H9 (cell line): ENCODE data around the gene SPDYE6. TPM values are rescaled to one million over a fixed set of nuclear protein-coding genes. Genes with fewer than 3 reads are reported as not detected.

ENCODE experiments used
- DNase-seq: peaks from one replicate; pipeline ENCODE4 v3.0.0-alpha.2; 2017
- H2AFZ ChIP-seq: one replicate; pipeline ENCODE4 v1.6.1; 2013; ENCODE audit warnings: mild to moderate bottlenecking, low read length, control low read depth, moderate library complexity
- H2AK5ac ChIP-seq: 2 replicates; pipeline ENCODE4 v1.6.1; 2013; ENCODE audit warnings: low read length, control low read depth, mixed read lengths; ENCODE audit not compliant: insufficient read length
- H2BK120ac ChIP-seq: one replicate; pipeline ENCODE4 v1.6.1; 2013; ENCODE audit warnings: low read depth, mild to moderate bottlenecking, low read length, control low read depth, inconsistent platforms; ENCODE audit not compliant: poor library complexity, severe bottlenecking
- H2BK12ac ChIP-seq: 2 replicates; pipeline ENCODE4 v1.6.1; 2013; ENCODE audit warnings: low read length, control low read depth, mixed read lengths, low read depth; ENCODE audit not compliant: insufficient read length
- H2BK15ac ChIP-seq: 2 replicates; pipeline ENCODE4 v1.6.1; 2013; ENCODE audit warnings: low read depth, low read length, control low read depth
- H2BK20ac ChIP-seq: one replicate; pipeline ENCODE4 v1.6.1; 2013; ENCODE audit warnings: low read depth, mild to moderate bottlenecking, low read length, control low read depth, inconsistent platforms; ENCODE audit not compliant: poor library complexity, severe bottlenecking
- H2BK5ac ChIP-seq: 2 replicates; pipeline ENCODE4 v1.6.1; 2013; ENCODE audit warnings: low read length, control low read depth, mixed read lengths; ENCODE audit not compliant: insufficient read length
- H3K14ac ChIP-seq: 2 replicates; pipeline ENCODE4 v1.6.1; 2013; ENCODE audit warnings: low read length, control low read depth; ENCODE audit not compliant: insufficient read depth
- H3K18ac ChIP-seq: 2 replicates; pipeline ENCODE4 v1.6.1; 2013; ENCODE audit warnings: low read depth, mild to moderate bottlenecking, mixed read lengths, low read length, control low read depth; ENCODE audit not compliant: insufficient read length
- H3K23ac ChIP-seq: 2 replicates; pipeline ENCODE4 v1.6.1; 2013; ENCODE audit warnings: low read length, control low read depth, mixed read lengths, low read depth; ENCODE audit not compliant: insufficient read length
- H3K23me2 ChIP-seq: 2 replicates; pipeline ENCODE4 v1.6.1; 2013; ENCODE audit warnings: low read depth, mild to moderate bottlenecking, mixed read lengths, low read length, control low read depth; ENCODE audit not compliant: insufficient read length, poor library complexity, severe bottlenecking
- H3K27ac ChIP-seq: 2 replicates; pipeline ENCODE4 v1.5.1; 2013; ENCODE audit warnings: low read length, control low read depth, mixed read lengths, low read depth; ENCODE audit not compliant: insufficient read length
- H3K27me3 ChIP-seq: 2 replicates; pipeline ENCODE4 v1.6.1; 2013; ENCODE audit warnings: low read length, control low read depth, inconsistent platforms; ENCODE audit not compliant: insufficient read depth
- H3K4ac ChIP-seq: 2 replicates; pipeline ENCODE4 v1.6.1; 2013; ENCODE audit warnings: low read depth, mild to moderate bottlenecking, control low read depth, inconsistent platforms, low read length, moderate library complexity
- H3K4me1 ChIP-seq: 2 replicates; pipeline ENCODE4 v1.6.1; 2013; ENCODE audit warnings: low read length, control low read depth, inconsistent platforms; ENCODE audit not compliant: insufficient read depth
- H3K4me2 ChIP-seq: 2 replicates; pipeline ENCODE4 v1.6.1; 2013; ENCODE audit warnings: low read length, control low read depth, mixed read lengths; ENCODE audit not compliant: insufficient read length, insufficient read depth
- H3K56ac ChIP-seq: 2 replicates; pipeline ENCODE4 v1.6.1; 2013; ENCODE audit warnings: low read depth, mild to moderate bottlenecking, mixed read lengths, low read length, control low read depth; ENCODE audit not compliant: insufficient read length
- H3K79me1 ChIP-seq: 2 replicates; pipeline ENCODE4 v1.6.1; 2013; ENCODE audit warnings: low read depth, mild to moderate bottlenecking, moderate library complexity, low read length, control low read depth, inconsistent platforms; ENCODE audit not compliant: insufficient read depth, poor library complexity, severe bottlenecking
- H3K79me2 ChIP-seq: 2 replicates; pipeline ENCODE4 v1.6.1; 2013; ENCODE audit warnings: low read length, control low read depth, inconsistent platforms; ENCODE audit not compliant: insufficient read depth
- H3K9ac ChIP-seq: 2 replicates; pipeline ENCODE4 v1.6.1; 2013; ENCODE audit warnings: low read length, control low read depth, mixed read lengths; ENCODE audit not compliant: insufficient read length; ENCODE audit errors: extremely low read depth
- H3K9me3 ChIP-seq: one replicate; pipeline ENCODE4 v1.6.1; 2013; ENCODE audit warnings: low read depth, low read length, inconsistent platforms; ENCODE audit not compliant: control insufficient read depth
- H3T11ph ChIP-seq: one replicate; pipeline ENCODE4 v1.6.1; 2013; ENCODE audit warnings: mild to moderate bottlenecking, low read length, control low read depth, inconsistent platforms
- H4K20me1 ChIP-seq: one replicate; pipeline ENCODE4 v1.6.1; 2013; ENCODE audit not compliant: control insufficient read depth, insufficient read length, insufficient read depth
- H4K5ac ChIP-seq: 2 replicates; pipeline ENCODE4 v1.6.1; 2013; ENCODE audit warnings: low read depth, mild to moderate bottlenecking, mixed read lengths, low read length, control low read depth; ENCODE audit not compliant: insufficient read length
- H4K8ac ChIP-seq: replicated peaks from 2 replicates; pipeline ENCODE4 v1.6.1; 2013; ENCODE audit warnings: low read length, control low read depth, mixed read lengths, low read depth; ENCODE audit not compliant: insufficient read length
- H4K91ac ChIP-seq: 2 replicates; pipeline ENCODE4 v1.6.1; 2013; ENCODE audit warnings: low read depth, mild to moderate bottlenecking, moderate library complexity, mixed read lengths, low read length, control low read depth; ENCODE audit not compliant: insufficient read length
- H3K27ac Mint-ChIP-seq, 3 experiments: 2 replicates in 2 of 3; 3 replicates in 1 of 3; pipeline ENCODE4 v1.8.0; 2020 to 2021; ENCODE audit warnings: mixed read lengths in 3 of 3, mild to moderate bottlenecking in 1 of 3, moderate library complexity in 1 of 3
- H3K27me3 Mint-ChIP-seq: 2 replicates; pipeline ENCODE4 v1.8.0; 2021; ENCODE audit warnings: low read depth, mild to moderate bottlenecking, moderate library complexity, mixed read lengths
- H3K36me3 Mint-ChIP-seq, 3 experiments: 2 replicates in 2 of 3; 3 replicates in 1 of 3; pipeline ENCODE4 v1.8.0; 2020 to 2021; ENCODE audit warnings: low read depth in 3 of 3, mixed read lengths in 3 of 3; ENCODE audit not compliant: insufficient read depth in 1 of 3
- H3K4me1 Mint-ChIP-seq, 2 experiments: 2 replicates each; pipeline ENCODE4 v1.8.0; 2020; ENCODE audit warnings: mixed read lengths in 2 of 2
- H3K4me3 Mint-ChIP-seq, 2 experiments: 2 replicates in 1 of 2; 3 replicates in 1 of 2; pipeline ENCODE4 v1.8.0; 2020 to 2021; ENCODE audit warnings: mild to moderate bottlenecking in 2 of 2, mixed read lengths in 2 of 2, moderate library complexity in 1 of 2
- H3K9me3 Mint-ChIP-seq, 2 experiments: 2 replicates in 1 of 2; 3 replicates in 1 of 2; pipeline ENCODE4 v1.8.0; 2020; ENCODE audit warnings: mild to moderate bottlenecking in 2 of 2, mixed read lengths in 2 of 2, moderate library complexity in 1 of 2
- WGBS: extraction: QIAGEN DNeasy Blood & Tissue Kit; methylation state at CpG from one replicate; pipeline ENCODE4 v1.1.7; 2013; ENCODE audit warnings: missing lambda C conversion rate, low lambda C conversion rate, mixed read lengths; ENCODE audit not compliant: insufficient read length; ENCODE audit errors: extremely low coverage; 5-methylcytosine and 5-hydroxymethylcytosine counted together
- total RNA-seq: library from RNA; stranded (reverse); gene quantifications from 2 replicates; pipeline ENCODE4 v1.2.1, GENCODE V29; 2021
- TF ChIP-seq, protein P1 (sequence below): fragments of 200-600 bp; sonication (generic); conservative IDR thresholded peaks from 3 replicates; pipeline ENCODE4 v1.8.0; 2021; ENCODE audit warnings: antibody characterized with exemption, mild to moderate bottlenecking

Gene SPDYE6
- total RNA-seq, 1 experiment from 2014 or later, result not detected

DNA sequence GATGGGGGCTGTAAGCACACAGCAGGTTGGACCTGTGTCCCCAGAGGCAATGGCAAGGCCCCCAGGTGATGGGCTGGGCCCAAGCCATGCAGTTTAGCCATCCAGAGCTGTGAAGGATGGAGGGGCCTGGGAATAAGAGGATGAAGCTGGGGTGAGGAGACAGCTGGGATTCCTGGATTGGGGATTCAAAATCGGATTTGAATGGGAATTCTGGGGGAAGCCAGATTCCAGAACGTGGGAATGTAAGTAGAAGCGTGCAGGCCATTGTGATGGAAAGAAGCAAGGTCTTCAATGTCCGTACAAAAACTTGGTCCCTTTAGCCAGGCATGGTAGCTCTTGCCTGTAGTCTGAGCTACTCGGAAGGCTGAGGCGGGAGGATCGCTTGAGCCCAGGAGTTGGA, 59.7 kb downstream of the SPDYE6 start:
- H2BK120ac ChIP-seq, result no peak overlapping the region
- Mint-ChIP-seq H3K4me3 (no peak overlapping the region), H3K27me3 (peaks cover 14% of the 10 kb centered on the region), H3K4me1 (peaks cover 25 to 45% of the 10 kb centered on the region in 2 experiments), H3K36me3 (no peaks in the 10 kb centered on the region; a peak in 1 of 7 replicates), H3K9me3 (no peaks in the 10 kb centered on the region), H3K27ac (no peak overlapping the region)
- H3K56ac ChIP-seq, result no peak overlapping the region
- no peak overlapping the region for H4K5ac ChIP-seq
- H2AFZ ChIP-seq, result no peak overlapping the region
- H2BK20ac ChIP-seq, result no peak overlapping the region
- no peak overlapping the region for H2BK12ac ChIP-seq
- no peak overlapping the region for H3K4ac ChIP-seq
- WGBS, result no CpG with 5 or more reads among the region's 7 CpGs
- H3K4me1 ChIP-seq, result no peaks in the 10 kb centered on the region
- H3K9me3 ChIP-seq, result no peaks in the 10 kb centered on the region
- no peaks in the 10 kb centered on the region for H3K79me2 ChIP-seq
- no peak overlapping the region for H4K91ac ChIP-seq
- H2BK15ac ChIP-seq, result no peak overlapping the region
- H4K8ac ChIP-seq, result no peak overlapping the region
- DNase-seq, result no peak
- no peaks in the 10 kb centered on the region for H3K27me3 ChIP-seq
- H2BK5ac ChIP-seq, result no peak overlapping the region
- H3K27ac ChIP-seq, result no peak overlapping the region
- no peak overlapping the region for H3K14ac ChIP-seq
- no peak overlapping the region for H3K18ac ChIP-seq
- no peak overlapping the region for H3K23ac ChIP-seq
- H3T11ph ChIP-seq, result no peak overlapping the region
- H4K20me1 ChIP-seq, result peaks cover 2% of the 10 kb centered on the region
- H3K79me1 ChIP-seq, result no peaks in the 10 kb centered on the region
- H3K9ac ChIP-seq, result no peak overlapping the region
- H3K4me2 ChIP-seq, result no peak overlapping the region
- H3K23me2 ChIP-seq, result peaks cover 3% of the 10 kb centered on the region
- H2AK5ac ChIP-seq, result no peak overlapping the region
- TF ChIP-seq, protein P1, sequence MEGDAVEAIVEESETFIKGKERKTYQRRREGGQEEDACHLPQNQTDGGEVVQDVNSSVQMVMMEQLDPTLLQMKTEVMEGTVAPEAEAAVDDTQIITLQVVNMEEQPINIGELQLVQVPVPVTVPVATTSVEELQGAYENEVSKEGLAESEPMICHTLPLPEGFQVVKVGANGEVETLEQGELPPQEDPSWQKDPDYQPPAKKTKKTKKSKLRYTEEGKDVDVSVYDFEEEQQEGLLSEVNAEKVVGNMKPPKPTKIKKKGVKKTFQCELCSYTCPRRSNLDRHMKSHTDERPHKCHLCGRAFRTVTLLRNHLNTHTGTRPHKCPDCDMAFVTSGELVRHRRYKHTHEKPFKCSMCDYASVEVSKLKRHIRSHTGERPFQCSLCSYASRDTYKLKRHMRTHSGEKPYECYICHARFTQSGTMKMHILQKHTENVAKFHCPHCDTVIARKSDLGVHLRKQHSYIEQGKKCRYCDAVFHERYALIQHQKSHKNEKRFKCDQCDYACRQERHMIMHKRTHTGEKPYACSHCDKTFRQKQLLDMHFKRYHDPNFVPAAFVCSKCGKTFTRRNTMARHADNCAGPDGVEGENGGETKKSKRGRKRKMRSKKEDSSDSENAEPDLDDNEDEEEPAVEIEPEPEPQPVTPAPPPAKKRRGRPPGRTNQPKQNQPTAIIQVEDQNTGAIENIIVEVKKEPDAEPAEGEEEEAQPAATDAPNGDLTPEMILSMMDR, result no peak
